ENCODE measurements around the gene ORC6. TPM values are rescaled to one million over a fixed set of nuclear protein-coding genes. Genes with fewer than 3 reads are reported as not detected.

The ORC6 gene
- total RNA-seq, 1 experiment from 2014 or later: 76.1 TPM

- no peak for TF ChIP-seq ARID4B (CRISPR knock-in tag; IDR thresholded peaks at IDR 0.05; ENCODE audit: borderline replicate concordance)
- TF ChIP-seq STAT6 (CRISPR knock-in tag; conservative IDR thresholded peaks at IDR 0.05; ENCODE audit: low read depth): no peak
- no peak for TF ChIP-seq MXD4 (CRISPR knock-in tag; IDR thresholded peaks at IDR 0.05; ENCODE audit: borderline replicate concordance)
- TF ChIP-seq, protein P1, sequence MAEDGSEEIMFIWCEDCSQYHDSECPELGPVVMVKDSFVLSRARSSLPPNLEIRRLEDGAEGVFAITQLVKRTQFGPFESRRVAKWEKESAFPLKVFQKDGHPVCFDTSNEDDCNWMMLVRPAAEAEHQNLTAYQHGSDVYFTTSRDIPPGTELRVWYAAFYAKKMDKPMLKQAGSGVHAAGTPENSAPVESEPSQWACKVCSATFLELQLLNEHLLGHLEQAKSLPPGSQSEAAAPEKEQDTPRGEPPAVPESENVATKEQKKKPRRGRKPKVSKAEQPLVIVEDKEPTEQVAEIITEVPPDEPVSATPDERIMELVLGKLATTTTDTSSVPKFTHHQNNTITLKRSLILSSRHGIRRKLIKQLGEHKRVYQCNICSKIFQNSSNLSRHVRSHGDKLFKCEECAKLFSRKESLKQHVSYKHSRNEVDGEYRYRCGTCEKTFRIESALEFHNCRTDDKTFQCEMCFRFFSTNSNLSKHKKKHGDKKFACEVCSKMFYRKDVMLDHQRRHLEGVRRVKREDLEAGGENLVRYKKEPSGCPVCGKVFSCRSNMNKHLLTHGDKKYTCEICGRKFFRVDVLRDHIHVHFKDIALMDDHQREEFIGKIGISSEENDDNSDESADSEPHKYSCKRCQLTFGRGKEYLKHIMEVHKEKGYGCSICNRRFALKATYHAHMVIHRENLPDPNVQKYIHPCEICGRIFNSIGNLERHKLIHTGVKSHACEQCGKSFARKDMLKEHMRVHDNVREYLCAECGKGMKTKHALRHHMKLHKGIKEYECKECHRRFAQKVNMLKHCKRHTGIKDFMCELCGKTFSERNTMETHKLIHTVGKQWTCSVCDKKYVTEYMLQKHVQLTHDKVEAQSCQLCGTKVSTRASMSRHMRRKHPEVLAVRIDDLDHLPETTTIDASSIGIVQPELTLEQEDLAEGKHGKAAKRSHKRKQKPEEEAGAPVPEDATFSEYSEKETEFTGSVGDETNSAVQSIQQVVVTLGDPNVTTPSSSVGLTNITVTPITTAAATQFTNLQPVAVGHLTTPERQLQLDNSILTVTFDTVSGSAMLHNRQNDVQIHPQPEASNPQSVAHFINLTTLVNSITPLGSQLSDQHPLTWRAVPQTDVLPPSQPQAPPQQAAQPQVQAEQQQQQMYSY (CRISPR knock-in tag; IDR thresholded peaks at IDR 0.05): no peak
- TF ChIP-seq ZNF263 (CRISPR knock-in tag; IDR thresholded peaks at IDR 0.05; ENCODE audit: low read depth): no peak
These were observed 43.9 kb downstream of the ORC6 start (continued) for GRCh38 chr16:46733319-46733830.

DNA sequence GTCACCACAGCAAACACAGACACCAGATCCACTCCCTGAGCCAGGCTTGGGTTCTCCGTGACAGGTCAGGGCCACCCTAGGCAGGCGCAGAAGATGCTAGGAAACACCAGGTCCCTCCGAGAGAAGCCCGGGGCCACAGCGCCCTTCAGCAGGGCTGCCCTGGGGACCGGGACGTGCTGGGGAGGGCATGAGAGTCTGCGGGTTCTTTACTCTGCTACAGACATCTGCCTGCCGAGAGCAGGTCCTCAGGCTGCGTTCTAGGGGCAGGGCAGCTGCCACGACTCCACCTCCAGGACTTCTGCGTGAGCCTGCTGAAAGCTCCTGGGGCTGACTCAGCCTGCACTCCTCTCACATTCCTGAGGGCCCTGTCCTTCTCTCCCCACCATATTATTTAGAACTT lies 47.2 kb downstream of the ORC6 start:
- peak; percentile 67 for ATAC-seq
- no peak overlapping the region for H3K27ac Mint-ChIP-seq
- DNase-seq (ENCODE audit: low spot score): no peak

More for the DNA sequence above, 47.2 kb downstream of the ORC6 start:
- no peaks in the 10 kb centered on the region for H3K9me3 Mint-ChIP-seq
- H3K27me3 Mint-ChIP-seq (ENCODE audit: low read depth): no peaks in the 10 kb centered on the region
- TF ChIP-seq NFYB (CRISPR knock-in tag; conservative IDR thresholded peaks at IDR 0.05; ENCODE audit: low read depth): no peak
- no peak for TF ChIP-seq NFE2L1 (CRISPR knock-in tag; IDR thresholded peaks at IDR 0.05)
- TF ChIP-seq ERG (CRISPR knock-in tag; IDR thresholded peaks at IDR 0.05): no peak
- no peak for TF ChIP-seq MLX (CRISPR knock-in tag; IDR thresholded peaks at IDR 0.05)
- TF ChIP-seq, protein P2, sequence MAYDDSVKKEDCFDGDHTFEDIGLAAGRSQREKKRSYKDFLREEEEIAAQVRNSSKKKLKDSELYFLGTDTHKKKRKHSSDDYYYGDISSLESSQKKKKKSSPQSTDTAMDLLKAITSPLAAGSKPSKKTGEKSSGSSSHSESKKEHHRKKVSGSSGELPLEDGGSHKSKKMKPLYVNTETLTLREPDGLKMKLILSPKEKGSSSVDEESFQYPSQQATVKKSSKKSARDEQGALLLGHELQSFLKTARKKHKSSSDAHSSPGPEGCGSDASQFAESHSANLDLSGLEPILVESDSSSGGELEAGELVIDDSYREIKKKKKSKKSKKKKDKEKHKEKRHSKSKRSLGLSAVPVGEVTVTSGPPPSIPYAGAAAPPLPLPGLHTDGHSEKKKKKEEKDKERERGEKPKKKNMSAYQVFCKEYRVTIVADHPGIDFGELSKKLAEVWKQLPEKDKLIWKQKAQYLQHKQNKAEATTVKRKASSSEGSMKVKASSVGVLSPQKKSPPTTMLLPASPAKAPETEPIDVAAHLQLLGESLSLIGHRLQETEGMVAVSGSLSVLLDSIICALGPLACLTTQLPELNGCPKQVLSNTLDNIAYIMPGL (CRISPR knock-in tag; IDR thresholded peaks at IDR 0.05): no peak
- TF ChIP-seq, protein P3, sequence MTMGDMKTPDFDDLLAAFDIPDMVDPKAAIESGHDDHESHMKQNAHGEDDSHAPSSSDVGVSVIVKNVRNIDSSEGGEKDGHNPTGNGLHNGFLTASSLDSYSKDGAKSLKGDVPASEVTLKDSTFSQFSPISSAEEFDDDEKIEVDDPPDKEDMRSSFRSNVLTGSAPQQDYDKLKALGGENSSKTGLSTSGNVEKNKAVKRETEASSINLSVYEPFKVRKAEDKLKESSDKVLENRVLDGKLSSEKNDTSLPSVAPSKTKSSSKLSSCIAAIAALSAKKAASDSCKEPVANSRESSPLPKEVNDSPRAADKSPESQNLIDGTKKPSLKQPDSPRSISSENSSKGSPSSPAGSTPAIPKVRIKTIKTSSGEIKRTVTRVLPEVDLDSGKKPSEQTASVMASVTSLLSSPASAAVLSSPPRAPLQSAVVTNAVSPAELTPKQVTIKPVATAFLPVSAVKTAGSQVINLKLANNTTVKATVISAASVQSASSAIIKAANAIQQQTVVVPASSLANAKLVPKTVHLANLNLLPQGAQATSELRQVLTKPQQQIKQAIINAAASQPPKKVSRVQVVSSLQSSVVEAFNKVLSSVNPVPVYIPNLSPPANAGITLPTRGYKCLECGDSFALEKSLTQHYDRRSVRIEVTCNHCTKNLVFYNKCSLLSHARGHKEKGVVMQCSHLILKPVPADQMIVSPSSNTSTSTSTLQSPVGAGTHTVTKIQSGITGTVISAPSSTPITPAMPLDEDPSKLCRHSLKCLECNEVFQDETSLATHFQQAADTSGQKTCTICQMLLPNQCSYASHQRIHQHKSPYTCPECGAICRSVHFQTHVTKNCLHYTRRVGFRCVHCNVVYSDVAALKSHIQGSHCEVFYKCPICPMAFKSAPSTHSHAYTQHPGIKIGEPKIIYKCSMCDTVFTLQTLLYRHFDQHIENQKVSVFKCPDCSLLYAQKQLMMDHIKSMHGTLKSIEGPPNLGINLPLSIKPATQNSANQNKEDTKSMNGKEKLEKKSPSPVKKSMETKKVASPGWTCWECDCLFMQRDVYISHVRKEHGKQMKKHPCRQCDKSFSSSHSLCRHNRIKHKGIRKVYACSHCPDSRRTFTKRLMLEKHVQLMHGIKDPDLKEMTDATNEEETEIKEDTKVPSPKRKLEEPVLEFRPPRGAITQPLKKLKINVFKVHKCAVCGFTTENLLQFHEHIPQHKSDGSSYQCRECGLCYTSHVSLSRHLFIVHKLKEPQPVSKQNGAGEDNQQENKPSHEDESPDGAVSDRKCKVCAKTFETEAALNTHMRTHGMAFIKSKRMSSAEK (CRISPR knock-in tag; IDR thresholded peaks at IDR 0.05; ENCODE audit: borderline replicate concordance): no peak
- no peak for TF ChIP-seq ZBTB21 (CRISPR knock-in tag; IDR thresholded peaks at IDR 0.05; ENCODE audit: borderline replicate concordance)
- TF ChIP-seq, protein P4, sequence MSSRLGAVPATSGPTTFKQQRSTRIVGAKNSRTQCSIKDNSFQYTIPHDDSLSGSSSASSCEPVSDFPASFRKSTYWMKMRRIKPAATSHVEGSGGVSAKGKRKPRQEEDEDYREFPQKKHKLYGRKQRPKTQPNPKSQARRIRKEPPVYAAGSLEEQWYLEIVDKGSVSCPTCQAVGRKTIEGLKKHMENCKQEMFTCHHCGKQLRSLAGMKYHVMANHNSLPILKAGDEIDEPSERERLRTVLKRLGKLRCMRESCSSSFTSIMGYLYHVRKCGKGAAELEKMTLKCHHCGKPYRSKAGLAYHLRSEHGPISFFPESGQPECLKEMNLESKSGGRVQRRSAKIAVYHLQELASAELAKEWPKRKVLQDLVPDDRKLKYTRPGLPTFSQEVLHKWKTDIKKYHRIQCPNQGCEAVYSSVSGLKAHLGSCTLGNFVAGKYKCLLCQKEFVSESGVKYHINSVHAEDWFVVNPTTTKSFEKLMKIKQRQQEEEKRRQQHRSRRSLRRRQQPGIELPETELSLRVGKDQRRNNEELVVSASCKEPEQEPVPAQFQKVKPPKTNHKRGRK (CRISPR knock-in tag; IDR thresholded peaks at IDR 0.05; ENCODE audit: borderline replicate concordance): no peak
- no peak for TF ChIP-seq CREM (CRISPR knock-in tag; IDR thresholded peaks at IDR 0.05)
- H3K4me3 Mint-ChIP-seq: no peak overlapping the region
- no peaks in the 10 kb centered on the region for H3K36me3 Mint-ChIP-seq
- POLR2A ChIA-PET: no interaction called here
- no peaks in the 10 kb centered on the region for H3K4me1 Mint-ChIP-seq
- CTCF ChIA-PET: interaction anchor here (1.1 to 1.2 kb wide), 2 partner anchors 63 to 65 kb away, joined by 3 to 4 read pairs; no protein-coding TSS in a partner anchor
